ENCODE measurements around the gene C5. TPM values are rescaled to one million over a fixed set of nuclear protein-coding genes. Genes with fewer than 3 reads are reported as not detected.

Gene C5
- total RNA-seq (2022; extraction: Qiagen RNA extraction; ENCODE audit: low read depth): 11.2 to 14.5 TPM (median 12.2 TPM) in 5 replicates

GRCh38 chr9:121050128-121050988 lies at the start of gene C5:
C5 (minus strand) TSS chr9:121050275; CDS start chr9:121050246, 29 bp downstream.

GRCh38 chr9:121074370-121075250 lies 24.5 kb upstream of the C5 start, which contains the start of gene CNTRL:
CNTRL (plus strand) TSS chr9:121074955; CDS start chr9:121088327, 13,372 bp downstream.

GRCh38 chr9:120926397-120926928 lies 123.6 kb downstream of the C5 start, which contains the start of gene TRAF1:
TRAF1 (minus strand) TSS chr9:120926796; CDS start chr9:120926075, 721 bp downstream.

Other genes with a start within 250 kb of the C5 start
- 27.9 to 34.2 TPM (median 31.0 TPM) in 5 replicates for gene PSMD5, start 207.4 kb downstream of the C5 start, total RNA-seq (2022; extraction: Qiagen RNA extraction; ENCODE audit: low read depth)
- gene PHF19, start 173.1 kb downstream of the C5 start, total RNA-seq (2022; extraction: Qiagen RNA extraction; ENCODE audit: low read depth): 83.5 to 140 TPM (median 121 TPM) in 5 replicates
- gene TRAF1, start 123.5 kb downstream of the C5 start, total RNA-seq (2022; extraction: Qiagen RNA extraction; ENCODE audit: low read depth): 2.2 to 3.1 TPM (median 2.7 TPM) in 5 replicates
- gene CNTRL, start 24.7 kb upstream of the C5 start, total RNA-seq (2022; extraction: Qiagen RNA extraction; ENCODE audit: low read depth): 5.0 to 7.3 TPM (median 6.0 TPM) in 5 replicates
- 44.0 to 53.8 TPM (median 51.0 TPM) in 5 replicates for gene RAB14, start 151.6 kb upstream of the C5 start, total RNA-seq (2022; extraction: Qiagen RNA extraction; ENCODE audit: low read depth)
- 65.6 to 76.2 TPM (median 74.7 TPM) in 5 replicates for gene GSN, start 217.9 kb upstream of the C5 start, total RNA-seq (2022; extraction: Qiagen RNA extraction; ENCODE audit: low read depth)